ENCODE data around the gene HPCAL1.

- TF ChIP-seq CTCF (conservative IDR thresholded peaks at IDR 0.05; ENCODE audit: low read depth, low read length) (no peak), RFX5 (IDR thresholded peaks at IDR 0.05; ENCODE audit: low read depth, low read length) (no peak), RCOR1 (IDR thresholded peaks at IDR 0.05; ENCODE audit: insufficient replicate concordance, low read length) (no peak)
Observed at GRCh38 chr2:10413503-10413902, 110.8 kb downstream of the HPCAL1 start.
